WTC11 (cell line): ENCODE measurements around the gene AGPAT4. TPM values are rescaled to one million over a fixed set of nuclear protein-coding genes. Genes with fewer than 3 reads are reported as not detected.

ENCODE experiments used
- ATAC-seq: fragments of 200-7000 bp; cut with Tn5 transposase; 2 replicates; pipeline ENCODE4 v1.10.0; 2021; ENCODE audit warnings: mild to moderate bottlenecking, moderate library complexity
- CTCF ChIA-PET: fragments of 300-600 bp; sonication (Branson Sonifier 250); formaldehyde crosslinking; loops from one replicate; lab custom pipeline; 2021; ENCODE audit warnings: antibody characterized with exemption; lab: Charles Lee
- POLR2A ChIA-PET: fragments of 350-600 bp; sonication (Branson Sonifier 250); formaldehyde crosslinking; loops from one replicate; lab custom pipeline; 2021; ENCODE audit warnings: antibody characterized with exemption; lab: Charles Lee
- DNase-seq: peaks from one replicate; pipeline ENCODE4 v3.0.0; 2021; ENCODE audit warnings: low spot score
- H3K27ac Mint-ChIP-seq: 2 replicates; pipeline ENCODE4 v1.8.0; 2021; ENCODE audit warnings: mixed read lengths
- H3K27me3 Mint-ChIP-seq: 2 replicates; pipeline ENCODE4 v1.8.0; 2021; ENCODE audit warnings: low read depth, mild to moderate bottlenecking, moderate library complexity, mixed read lengths
- H3K36me3 Mint-ChIP-seq: 2 replicates; pipeline ENCODE4 v1.8.0; 2021; ENCODE audit warnings: mixed read lengths
- H3K4me1 Mint-ChIP-seq: 2 replicates; pipeline ENCODE4 v1.8.0; 2022; ENCODE audit warnings: mixed read lengths
- H3K4me3 Mint-ChIP-seq: 2 replicates; pipeline ENCODE4 v1.8.0; 2021; ENCODE audit warnings: mild to moderate bottlenecking, moderate library complexity, mixed read lengths
- H3K9me3 Mint-ChIP-seq: 2 replicates; pipeline ENCODE4 v1.8.0; 2021; ENCODE audit warnings: mixed read lengths
- AR ChIP-seq: fragments of 250-450 bp; sonication (Bioruptor Pico); IDR thresholded peaks from 2 replicates; pipeline ENCODE4 v1.9.0; 2021; ENCODE audit warnings: mild to moderate bottlenecking
- CDX4 ChIP-seq: fragments of 250-450 bp; sonication (Bioruptor Pico); IDR thresholded peaks from 2 replicates; pipeline ENCODE4 v1.9.0; 2021; ENCODE audit warnings: moderate library complexity, mild to moderate bottlenecking, inconsistent platforms, borderline replicate concordance
- E2F4 ChIP-seq: sonication (generic); formaldehyde crosslinking; IDR thresholded peaks from 2 replicates; pipeline ENCODE4 v1.8.1; 2022; ENCODE audit warnings: low read depth, mild to moderate bottlenecking, moderate library complexity, missing genetic modification reagents, borderline replicate concordance
- ELF4 ChIP-seq: sonication (generic); formaldehyde crosslinking; IDR thresholded peaks from 2 replicates; pipeline ENCODE4 v1.8.1; 2022; ENCODE audit warnings: low read depth, mild to moderate bottlenecking, moderate library complexity, missing genetic modification reagents
- ERG ChIP-seq: fragments of 250-450 bp; sonication (Bioruptor Pico); IDR thresholded peaks from 2 replicates; pipeline ENCODE4 v1.8.0; 2021; ENCODE audit warnings: mild to moderate bottlenecking
- ESRRA ChIP-seq: sonication (generic); formaldehyde crosslinking; IDR thresholded peaks from 2 replicates; pipeline ENCODE4 v1.8.1; 2022; ENCODE audit warnings: mild to moderate bottlenecking, missing genetic modification reagents, borderline replicate concordance
- GRHL2 ChIP-seq: fragments of 250-450 bp; sonication (Bioruptor Pico); IDR thresholded peaks from 2 replicates; pipeline ENCODE4 v1.8.0; 2022; ENCODE audit warnings: mild to moderate bottlenecking, moderate library complexity; ENCODE audit not compliant: insufficient replicate concordance, severe bottlenecking
- JUN ChIP-seq: sonication (generic); formaldehyde crosslinking; IDR thresholded peaks from 2 replicates; pipeline ENCODE4 v1.8.0; 2023; ENCODE audit warnings: mild to moderate bottlenecking, missing genetic modification reagents
- MAX ChIP-seq: sonication (generic); formaldehyde crosslinking; IDR thresholded peaks from 2 replicates; pipeline ENCODE4 v1.8.0; 2022; ENCODE audit warnings: mild to moderate bottlenecking, missing genetic modification reagents
- NFE2L1 ChIP-seq: sonication (generic); formaldehyde crosslinking; IDR thresholded peaks from 2 replicates; pipeline ENCODE4 v1.8.1; 2023; ENCODE audit warnings: missing genetic modification reagents
- PRRX2 ChIP-seq: fragments of 250-450 bp; sonication (Bioruptor Pico); IDR thresholded peaks from 2 replicates; pipeline ENCODE4 v1.8.0; 2021; ENCODE audit warnings: mild to moderate bottlenecking
- SMAD4 ChIP-seq: sonication (generic); formaldehyde crosslinking; IDR thresholded peaks from 2 replicates; pipeline ENCODE4 v1.8.0; 2022; ENCODE audit warnings: mild to moderate bottlenecking, missing genetic modification reagents
- SOX15 ChIP-seq: fragments of 250-450 bp; sonication (Bioruptor Pico); IDR thresholded peaks from 2 replicates; pipeline ENCODE4 v1.9.0; 2021; ENCODE audit warnings: mild to moderate bottlenecking
- TCF7 ChIP-seq: sonication (generic); formaldehyde crosslinking; IDR thresholded peaks from 2 replicates; pipeline ENCODE4 v1.8.0; 2022; ENCODE audit warnings: mild to moderate bottlenecking, low read depth, missing genetic modification reagents, moderate library complexity
- TEAD1 ChIP-seq: sonication (generic); formaldehyde crosslinking; IDR thresholded peaks from 2 replicates; pipeline ENCODE4 v1.8.0; 2022; ENCODE audit warnings: mild to moderate bottlenecking, missing genetic modification reagents
- USF1 ChIP-seq: sonication (generic); formaldehyde crosslinking; IDR thresholded peaks from 2 replicates; pipeline ENCODE4 v1.8.0; 2022; ENCODE audit warnings: mild to moderate bottlenecking, missing genetic modification reagents
- USF2 ChIP-seq: sonication (generic); formaldehyde crosslinking; IDR thresholded peaks from 2 replicates; pipeline ENCODE4 v1.8.1; 2023; ENCODE audit warnings: mild to moderate bottlenecking, missing genetic modification reagents, moderate library complexity
- ZNF232 ChIP-seq: sonication (generic); formaldehyde crosslinking; IDR thresholded peaks from 2 replicates; pipeline ENCODE4 v1.8.0; 2022; ENCODE audit warnings: mild to moderate bottlenecking, missing genetic modification reagents
- ZNF263 ChIP-seq: sonication (generic); formaldehyde crosslinking; IDR thresholded peaks from 2 replicates; pipeline ENCODE4 v1.8.1; 2022; ENCODE audit warnings: low read depth, mild to moderate bottlenecking, moderate library complexity, missing genetic modification reagents
- ZNF281 ChIP-seq: sonication (generic); formaldehyde crosslinking; IDR thresholded peaks from 2 replicates; pipeline ENCODE4 v1.8.0; 2023; ENCODE audit warnings: mild to moderate bottlenecking, missing genetic modification reagents
- total RNA-seq: library from RNA; stranded (reverse); gene quantifications from 3 replicates; pipeline ENCODE4 v1.2.3, GENCODE V29; 2021

The AGPAT4 gene
- total RNA-seq, 1 experiment from 2014 or later: 19.7 TPM

- CTCF ChIA-PET: interaction anchor here (2.9 kb wide), 1 partner anchor 207 kb away, joined by 10 read pairs; no protein-coding TSS in a partner anchor
- POLR2A ChIA-PET: no interaction called here
- TF ChIP-seq ESRRA (no peak), USF2 (no peak), ELF4 (CRISPR knock-in tag) (no peak), GRHL2 (CRISPR knock-in tag) (no peak), NFE2L1 (CRISPR knock-in tag) (no peak), ZNF232 (CRISPR knock-in tag) (no peak), MAX (CRISPR knock-in tag) (0 out of 2 replicates have a peak, but pooled peaks have one; percentile 16)
- TF ChIP-seq, all 79 proteins: peak for 1
- Mint-ChIP-seq H3K4me3 (no peak overlapping the region), H3K4me1 (peaks cover 42% of the 10 kb centered on the region), H3K9me3 (0 out of 2 replicates have a peak, but pooled peaks cover under 1% of the 10 kb centered on the region), H3K36me3 (peaks cover 39% of the 10 kb centered on the region), H3K27ac (no peak overlapping the region), H3K27me3 (no peaks in the 10 kb centered on the region)
- peak; percentile 82 for ATAC-seq
- no peak for DNase-seq
These were observed 110.2 kb downstream of the AGPAT4 start for GRCh38 chr6:161163466-161164181.

- no peak for DNase-seq
- ChIA-PET POLR2A (no interaction called here), CTCF (interaction anchor here (2.9 kb wide), 1 partner anchor 208 kb away, joined by 10 read pairs; no protein-coding TSS in a partner anchor)
- TF ChIP-seq TEAD1 (CRISPR knock-in tag) (no peak), E2F4 (CRISPR knock-in tag) (no peak), TCF7 (CRISPR knock-in tag) (no peak), AR (CRISPR knock-in tag) (no peak), JUN (no peak), SMAD4 (CRISPR knock-in tag) (no peak), ERG (CRISPR knock-in tag) (no peak), SOX15 (CRISPR knock-in tag) (no peak), PRRX2 (CRISPR knock-in tag) (no peak), CDX4 (CRISPR knock-in tag) (no peak), USF1 (no peak), ZNF281 (CRISPR knock-in tag) (no peak), ZNF263 (CRISPR knock-in tag) (no peak)
- no peaks in the 10 kb centered on the region for H3K27me3 Mint-ChIP-seq
- peaks cover 10% of the 10 kb centered on the region for H3K9me3 Mint-ChIP-seq
- no peak for ATAC-seq
- peak overlapping the region; percentile 78; the same call in 1 of the 2 replicates for H3K27ac Mint-ChIP-seq
- H3K36me3 Mint-ChIP-seq: peaks cover 48% of the 10 kb centered on the region
- no peak overlapping the region for H3K4me3 Mint-ChIP-seq
- peaks cover 33% of the 10 kb centered on the region for H3K4me1 Mint-ChIP-seq
These were observed 111.1 kb downstream of the AGPAT4 start for GRCh38 chr6:161162722-161163121.
